ENCODE results near the gene ST8SIA5. TPM values are rescaled to one million over a fixed set of nuclear protein-coding genes. Genes with fewer than 3 reads are reported as not detected.
A peak's percentile ranks its signal among the peaks of the same experiment; 100 is the strongest.

ST8SIA5 gene
- total RNA-seq, 1 donor, result under 0.01 TPM

DNA sequence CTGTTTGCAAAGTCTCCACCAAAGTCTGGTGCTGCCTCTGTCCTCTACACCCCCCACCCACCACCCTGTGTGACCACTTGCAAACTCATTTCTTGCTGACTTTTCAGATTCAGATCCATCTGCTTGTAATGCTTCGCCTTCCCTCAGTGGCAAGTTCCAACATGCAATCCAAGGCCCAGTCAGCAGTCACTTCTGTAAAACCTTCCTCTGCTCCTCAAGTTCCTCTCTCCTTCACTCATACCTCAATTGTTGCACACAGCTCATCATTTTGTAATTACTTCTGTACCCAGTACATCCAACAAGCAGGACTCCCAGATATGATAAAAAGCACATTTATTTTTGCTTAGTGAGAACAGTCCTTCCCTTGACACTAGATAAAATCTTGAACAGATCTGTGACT lies 93.3 kb downstream of the ST8SIA5 start:
- H3K4me3 ChIP-seq (ENCODE audit: insufficient read depth, low read length), result no peak overlapping the region
- no peak for DNase-seq (ENCODE audit: insufficient read length, low spot score, missing footprints)
- H2AFZ ChIP-seq (ENCODE audit: low read length), result no peak overlapping the region
- no peaks in the 10 kb centered on the region for H4K20me1 ChIP-seq (ENCODE audit: insufficient read depth, low read length)
- TF ChIP-seq, protein P1, sequence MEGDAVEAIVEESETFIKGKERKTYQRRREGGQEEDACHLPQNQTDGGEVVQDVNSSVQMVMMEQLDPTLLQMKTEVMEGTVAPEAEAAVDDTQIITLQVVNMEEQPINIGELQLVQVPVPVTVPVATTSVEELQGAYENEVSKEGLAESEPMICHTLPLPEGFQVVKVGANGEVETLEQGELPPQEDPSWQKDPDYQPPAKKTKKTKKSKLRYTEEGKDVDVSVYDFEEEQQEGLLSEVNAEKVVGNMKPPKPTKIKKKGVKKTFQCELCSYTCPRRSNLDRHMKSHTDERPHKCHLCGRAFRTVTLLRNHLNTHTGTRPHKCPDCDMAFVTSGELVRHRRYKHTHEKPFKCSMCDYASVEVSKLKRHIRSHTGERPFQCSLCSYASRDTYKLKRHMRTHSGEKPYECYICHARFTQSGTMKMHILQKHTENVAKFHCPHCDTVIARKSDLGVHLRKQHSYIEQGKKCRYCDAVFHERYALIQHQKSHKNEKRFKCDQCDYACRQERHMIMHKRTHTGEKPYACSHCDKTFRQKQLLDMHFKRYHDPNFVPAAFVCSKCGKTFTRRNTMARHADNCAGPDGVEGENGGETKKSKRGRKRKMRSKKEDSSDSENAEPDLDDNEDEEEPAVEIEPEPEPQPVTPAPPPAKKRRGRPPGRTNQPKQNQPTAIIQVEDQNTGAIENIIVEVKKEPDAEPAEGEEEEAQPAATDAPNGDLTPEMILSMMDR (IDR thresholded peaks at IDR 0.05; ENCODE audit: extremely low read depth, low read depth, low read length), result no peak
- H3K79me2 ChIP-seq (ENCODE audit: insufficient read depth, low read length), result no peaks in the 10 kb centered on the region
- no peak overlapping the region for H3K27ac ChIP-seq (ENCODE audit: low read depth, low read length)
- no peaks in the 10 kb centered on the region for H3K4me1 ChIP-seq (ENCODE audit: insufficient read depth, low read length)
- H3K4me2 ChIP-seq (ENCODE audit: insufficient read depth, low read length), result no peak overlapping the region
- H3K9me3 ChIP-seq (ENCODE audit: low read depth, low read length), result no peaks in the 10 kb centered on the region
- H3K36me3 ChIP-seq (ENCODE audit: insufficient read depth, low read length), result no peaks in the 10 kb centered on the region
- H3K27me3 ChIP-seq (ENCODE audit: insufficient read depth, low read length), result peaks cover 6% of the 10 kb centered on the region

DNA sequence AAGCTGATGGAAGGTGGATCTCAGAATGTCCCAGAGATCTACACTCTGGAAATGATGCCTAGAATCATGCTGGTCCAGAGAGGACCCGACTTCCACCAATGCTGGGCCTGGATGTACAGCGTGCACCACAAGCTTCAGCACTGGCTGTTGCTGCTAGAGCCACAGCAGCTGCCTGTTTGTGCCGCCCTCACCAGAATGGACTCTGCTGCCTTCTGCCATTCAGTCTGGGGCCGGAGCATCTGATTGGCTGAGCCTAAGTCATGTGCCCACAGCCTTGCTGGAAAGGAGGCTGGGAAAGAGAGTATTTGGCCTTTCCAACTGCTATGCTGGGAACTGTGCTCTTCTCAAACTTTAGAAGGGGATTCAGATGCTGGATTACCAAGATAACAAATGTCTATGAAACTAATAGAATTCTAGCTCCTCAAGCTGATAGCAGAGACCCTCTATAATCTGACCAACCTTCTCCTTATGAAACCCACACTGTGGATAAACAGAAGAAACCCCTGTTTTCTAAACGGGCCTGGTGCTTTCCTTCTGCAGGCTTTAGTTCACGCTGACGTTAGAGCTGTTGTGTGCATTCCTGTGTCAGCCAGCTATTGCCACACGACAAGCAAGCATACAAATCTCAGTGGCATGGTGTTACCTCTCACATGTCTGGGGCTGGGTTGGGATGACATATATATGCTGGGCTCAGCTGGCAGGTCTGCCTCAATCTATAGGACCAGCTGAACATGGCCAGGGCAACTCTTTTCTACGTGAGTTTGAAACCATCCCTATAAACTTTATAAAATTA lies 95.7 kb downstream of the ST8SIA5 start:
- no peaks in the 10 kb centered on the region for H3K79me2 ChIP-seq (ENCODE audit: insufficient read depth, low read length)
- H3K4me1 ChIP-seq (ENCODE audit: insufficient read depth, low read length), result no peaks in the 10 kb centered on the region
- no peak overlapping the region for H3K4me2 ChIP-seq (ENCODE audit: insufficient read depth, low read length)
- TF ChIP-seq, protein P1 (IDR thresholded peaks at IDR 0.05; ENCODE audit: extremely low read depth, low read depth, low read length), result no peak
- peak overlapping the region; percentile 25 for H2AFZ ChIP-seq (ENCODE audit: low read length)
- H3K9me3 ChIP-seq (ENCODE audit: low read depth, low read length), result no peaks in the 10 kb centered on the region
- peaks cover 6% of the 10 kb centered on the region for H3K27me3 ChIP-seq (ENCODE audit: insufficient read depth, low read length)
- no peak overlapping the region for H3K4me3 ChIP-seq (ENCODE audit: insufficient read depth, low read length)
- DNase-seq (ENCODE audit: insufficient read length, low spot score, missing footprints), result no peak
- H3K27ac ChIP-seq (ENCODE audit: low read depth, low read length), result no peak overlapping the region
- H3K36me3 ChIP-seq (ENCODE audit: insufficient read depth, low read length), result no peaks in the 10 kb centered on the region
- H4K20me1 ChIP-seq (ENCODE audit: insufficient read depth, low read length), result no peaks in the 10 kb centered on the region

DNA sequence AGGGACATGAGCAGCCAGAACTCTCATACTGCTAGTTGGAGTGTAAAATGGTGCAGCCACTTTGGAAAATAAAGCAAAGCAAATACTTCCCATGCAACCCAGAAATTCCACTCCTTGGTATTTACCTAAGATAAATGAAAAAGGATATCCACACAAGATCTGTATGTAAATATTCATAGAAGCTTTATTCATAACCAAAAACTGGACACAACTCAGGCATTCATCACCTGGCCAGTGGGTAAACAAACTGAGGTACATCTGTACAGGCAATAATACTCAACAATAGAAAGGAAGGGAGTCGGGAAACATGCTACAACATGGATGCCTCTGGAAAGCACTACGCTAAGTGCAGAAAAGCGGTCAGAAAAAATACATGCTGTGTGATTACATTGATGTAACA lies 97.4 kb downstream of the ST8SIA5 start:
- Histone ChIP-seq H3K79me2 (ENCODE audit: insufficient read depth, low read length) (no peaks in the 10 kb centered on the region), H4K20me1 (ENCODE audit: insufficient read depth, low read length) (no peaks in the 10 kb centered on the region), H3K4me1 (ENCODE audit: insufficient read depth, low read length) (no peaks in the 10 kb centered on the region), H3K9me3 (ENCODE audit: low read depth, low read length) (no peaks in the 10 kb centered on the region), H3K4me2 (ENCODE audit: insufficient read depth, low read length) (no peak overlapping the region), H3K27ac (ENCODE audit: low read depth, low read length) (no peak overlapping the region), H2AFZ (ENCODE audit: low read length) (no peak overlapping the region), H3K4me3 (ENCODE audit: insufficient read depth, low read length) (no peak overlapping the region), H3K27me3 (ENCODE audit: insufficient read depth, low read length) (peaks cover 6% of the 10 kb centered on the region), H3K36me3 (ENCODE audit: insufficient read depth, low read length) (no peaks in the 10 kb centered on the region)
- DNase-seq (ENCODE audit: insufficient read length, low spot score, missing footprints), result no peak
- TF ChIP-seq, protein P1 (IDR thresholded peaks at IDR 0.05; ENCODE audit: extremely low read depth, low read depth, low read length), result no peak

DNA sequence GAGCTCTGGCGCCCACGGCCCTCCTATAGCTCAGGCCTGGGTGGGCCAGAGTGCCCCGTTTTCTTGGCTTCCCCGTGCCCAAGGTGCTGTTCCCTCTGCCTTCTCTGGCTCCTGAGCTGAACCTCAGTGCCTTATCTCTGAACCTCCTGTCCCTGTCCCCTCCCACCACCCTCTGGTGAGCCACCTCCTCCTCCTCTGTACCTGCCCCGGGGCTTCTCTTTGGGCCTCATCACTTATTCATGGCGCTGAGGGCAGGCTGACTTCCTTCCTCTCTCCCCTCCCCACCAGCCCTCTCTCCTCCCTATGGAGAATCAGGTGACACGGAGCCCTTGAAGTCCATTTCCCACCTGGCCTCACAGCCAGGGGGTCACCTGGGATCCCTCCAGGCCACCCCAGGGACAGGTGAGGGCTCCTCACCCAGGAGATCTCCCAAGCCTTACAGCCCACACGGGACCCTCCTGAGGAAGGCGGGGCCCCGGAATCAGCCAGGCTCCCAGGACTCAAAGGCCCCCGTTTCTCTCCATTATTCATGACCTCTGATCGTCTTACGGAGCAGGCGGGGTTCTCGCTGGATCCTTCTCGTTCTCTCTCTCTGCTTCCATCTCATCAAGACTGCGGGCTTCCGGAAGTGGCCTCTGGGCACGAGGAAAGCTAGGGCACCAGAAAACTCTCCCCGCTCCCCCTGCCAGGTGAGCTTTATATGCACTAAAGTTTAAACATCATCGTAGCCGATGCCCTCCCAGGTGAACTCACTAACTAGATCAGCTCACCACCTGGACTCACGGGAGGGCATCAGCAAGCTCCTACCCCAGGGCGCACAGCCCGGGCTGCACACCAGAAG lies 99.5 kb downstream of the ST8SIA5 start, which contains the start of gene LOXHD1:
TSS of gene LOXHD1 (minus strand) at position 106 of the 841 bp plus-strand sequence. CDS start 187 bp downstream, outside the sequence.
- H2AFZ ChIP-seq (ENCODE audit: low read length), result no peak within 1 kb of the TSS
- no peak for DNase-seq (ENCODE audit: insufficient read length, low spot score, missing footprints)
- no peak within 1 kb of the TSS for H3K27ac ChIP-seq (ENCODE audit: low read depth, low read length)
- no peaks in the 10 kb centered on the region for H3K79me2 ChIP-seq (ENCODE audit: insufficient read depth, low read length)
- no peaks in the 10 kb centered on the region for H3K36me3 ChIP-seq (ENCODE audit: insufficient read depth, low read length)
- H3K9me3 ChIP-seq (ENCODE audit: low read depth, low read length), result no peaks in the 10 kb centered on the region
- peaks cover 4% of the 10 kb centered on the region for H3K27me3 ChIP-seq (ENCODE audit: insufficient read depth, low read length)
- H3K4me1 ChIP-seq (ENCODE audit: insufficient read depth, low read length), result no peaks in the 10 kb centered on the region
- H3K4me2 ChIP-seq (ENCODE audit: insufficient read depth, low read length), result no peak within 1 kb of the TSS
- H3K4me3 ChIP-seq (ENCODE audit: insufficient read depth, low read length), result no peak within 1 kb of the TSS
- H4K20me1 ChIP-seq (ENCODE audit: insufficient read depth, low read length), result no peaks in the 10 kb centered on the region
- TF ChIP-seq, protein P1 (IDR thresholded peaks at IDR 0.05; ENCODE audit: extremely low read depth, low read depth, low read length), result no peak
